ENCODE measurements around the gene PDLIM1. TPM values are rescaled to one million over a fixed set of nuclear protein-coding genes. Genes with fewer than 3 reads are reported as not detected.

The PDLIM1 gene
- total and polyA plus RNA-seq, 10 of the 15 experiments (the other 5 are each of a cell fraction or from before 2014, with no cell fraction given): 95.7 to 714 (median 309) TPM

DNA sequence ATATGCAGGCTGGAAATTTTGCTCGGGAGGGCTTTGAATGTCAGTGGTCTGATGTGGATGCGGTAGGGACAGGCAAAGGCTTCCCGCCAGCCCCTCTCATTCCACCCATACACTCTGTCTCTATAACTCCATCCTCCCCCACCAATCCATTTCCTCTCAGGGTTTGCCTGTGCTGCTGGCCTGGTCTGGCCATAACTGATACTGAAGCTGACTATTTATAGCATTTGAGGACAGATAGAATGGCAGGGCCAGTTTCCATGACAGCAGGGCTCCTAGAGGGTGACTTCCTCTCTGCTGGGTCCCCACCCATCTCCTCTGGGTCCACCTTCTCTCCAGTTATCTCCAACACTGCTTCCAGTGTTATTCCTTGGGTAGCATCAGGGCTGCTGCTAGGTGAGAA, 6.6 kb upstream of the PDLIM1 start (continued):
- TF ChIP-seq LARP7 (IDR thresholded peaks at IDR 0.05) (no peak), POLR2A (IDR thresholded peaks at IDR 0.05; ENCODE audit: low read depth, low read length) (peak; percentile 54; the same call in 1 of the 2 replicates), ESRRA (IDR thresholded peaks at IDR 0.05; ENCODE audit: low read length) (no peak), ZBED1 (IDR thresholded peaks at IDR 0.05; ENCODE audit: borderline replicate concordance) (no peak), PAX8 (IDR thresholded peaks at IDR 0.05) (no peak), JUND (IDR thresholded peaks at IDR 0.05; ENCODE audit: low read depth, low read length) (no peak), EZH2 (IDR thresholded peaks at IDR 0.05; ENCODE audit: borderline replicate concordance, control insufficient read depth, low read depth, low read length) (no peak), MYC (IDR thresholded peaks at IDR 0.05; ENCODE audit: insufficient read depth, insufficient read length, insufficient replicate concordance, low read length, severe bottlenecking) (no peak)
- TF ChIP-seq, protein P1, sequence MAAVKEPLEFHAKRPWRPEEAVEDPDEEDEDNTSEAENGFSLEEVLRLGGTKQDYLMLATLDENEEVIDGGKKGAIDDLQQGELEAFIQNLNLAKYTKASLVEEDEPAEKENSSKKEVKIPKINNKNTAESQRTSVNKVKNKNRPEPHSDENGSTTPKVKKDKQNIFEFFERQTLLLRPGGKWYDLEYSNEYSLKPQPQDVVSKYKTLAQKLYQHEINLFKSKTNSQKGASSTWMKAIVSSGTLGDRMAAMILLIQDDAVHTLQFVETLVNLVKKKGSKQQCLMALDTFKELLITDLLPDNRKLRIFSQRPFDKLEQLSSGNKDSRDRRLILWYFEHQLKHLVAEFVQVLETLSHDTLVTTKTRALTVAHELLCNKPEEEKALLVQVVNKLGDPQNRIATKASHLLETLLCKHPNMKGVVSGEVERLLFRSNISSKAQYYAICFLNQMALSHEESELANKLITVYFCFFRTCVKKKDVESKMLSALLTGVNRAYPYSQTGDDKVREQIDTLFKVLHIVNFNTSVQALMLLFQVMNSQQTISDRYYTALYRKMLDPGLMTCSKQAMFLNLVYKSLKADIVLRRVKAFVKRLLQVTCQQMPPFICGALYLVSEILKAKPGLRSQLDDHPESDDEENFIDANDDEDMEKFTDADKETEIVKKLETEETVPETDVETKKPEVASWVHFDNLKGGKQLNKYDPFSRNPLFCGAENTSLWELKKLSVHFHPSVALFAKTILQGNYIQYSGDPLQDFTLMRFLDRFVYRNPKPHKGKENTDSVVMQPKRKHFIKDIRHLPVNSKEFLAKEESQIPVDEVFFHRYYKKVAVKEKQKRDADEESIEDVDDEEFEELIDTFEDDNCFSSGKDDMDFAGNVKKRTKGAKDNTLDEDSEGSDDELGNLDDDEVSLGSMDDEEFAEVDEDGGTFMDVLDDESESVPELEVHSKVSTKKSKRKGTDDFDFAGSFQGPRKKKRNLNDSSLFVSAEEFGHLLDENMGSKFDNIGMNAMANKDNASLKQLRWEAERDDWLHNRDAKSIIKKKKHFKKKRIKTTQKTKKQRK (IDR thresholded peaks at IDR 0.05; ENCODE audit: low read depth, low read length): no peak
- TF ChIP-seq, protein P2, sequence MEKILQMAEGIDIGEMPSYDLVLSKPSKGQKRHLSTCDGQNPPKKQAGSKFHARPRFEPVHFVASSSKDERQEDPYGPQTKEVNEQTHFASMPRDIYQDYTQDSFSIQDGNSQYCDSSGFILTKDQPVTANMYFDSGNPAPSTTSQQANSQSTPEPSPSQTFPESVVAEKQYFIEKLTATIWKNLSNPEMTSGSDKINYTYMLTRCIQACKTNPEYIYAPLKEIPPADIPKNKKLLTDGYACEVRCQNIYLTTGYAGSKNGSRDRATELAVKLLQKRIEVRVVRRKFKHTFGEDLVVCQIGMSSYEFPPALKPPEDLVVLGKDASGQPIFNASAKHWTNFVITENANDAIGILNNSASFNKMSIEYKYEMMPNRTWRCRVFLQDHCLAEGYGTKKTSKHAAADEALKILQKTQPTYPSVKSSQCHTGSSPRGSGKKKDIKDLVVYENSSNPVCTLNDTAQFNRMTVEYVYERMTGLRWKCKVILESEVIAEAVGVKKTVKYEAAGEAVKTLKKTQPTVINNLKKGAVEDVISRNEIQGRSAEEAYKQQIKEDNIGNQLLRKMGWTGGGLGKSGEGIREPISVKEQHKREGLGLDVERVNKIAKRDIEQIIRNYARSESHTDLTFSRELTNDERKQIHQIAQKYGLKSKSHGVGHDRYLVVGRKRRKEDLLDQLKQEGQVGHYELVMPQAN (conservative IDR thresholded peaks at IDR 0.05): no peak

All from GM12878 (cell line).